Bronchial epithelial cell (primary cell): ENCODE results near the gene KRTAP1-3. TPM values are rescaled to one million over a fixed set of nuclear protein-coding genes. Genes with fewer than 3 reads are reported as not detected.
"Not testable (repeated sequence)": the region's sequence is repeated elsewhere in the genome, so short reads cannot be mapped to it uniquely, and the experiment has no call there.

Experiments
- DNase-seq: peaks from one replicate; pipeline ENCODE4 v3.0.0-alpha.2; 2010; ENCODE audit warnings: low read depth
- FAIRE-seq: peaks from 2 replicates; lab custom pipeline; 2011; peaks lifted over from hg19 to GRCh38; lab: Jason Lieb, UNC
- H3K27me3 ChIP-seq: 2 replicates; pipeline ENCODE4 v1.5.1; 2011; ENCODE audit warnings: low read length; ENCODE audit not compliant: control insufficient read depth, insufficient read depth
- H3K36me3 ChIP-seq: 2 replicates; pipeline ENCODE4 v1.5.1; 2011; ENCODE audit warnings: low read length; ENCODE audit not compliant: control insufficient read depth, insufficient read depth
- H3K4me3 ChIP-seq: 2 replicates; pipeline ENCODE4 v1.5.1; 2011; ENCODE audit warnings: mild to moderate bottlenecking, low read depth, low read length, control low read depth
- total RNA-seq: library from RNA; depleted of rRNA; stranded (reverse); fragments of >200 nt; gene quantifications from 2 replicates; pipeline ENCODE4 v1.2.1, GENCODE V29; 2014
- TF ChIP-seq, protein P1 (sequence below): IDR thresholded peaks from 2 replicates; pipeline ENCODE4 v1.5.1; 2011; ENCODE audit warnings: mild to moderate bottlenecking, moderate library complexity, low read length, control low read depth, inconsistent platforms; ENCODE audit not compliant: insufficient read depth, severe bottlenecking

The KRTAP1-3 gene, protein sequence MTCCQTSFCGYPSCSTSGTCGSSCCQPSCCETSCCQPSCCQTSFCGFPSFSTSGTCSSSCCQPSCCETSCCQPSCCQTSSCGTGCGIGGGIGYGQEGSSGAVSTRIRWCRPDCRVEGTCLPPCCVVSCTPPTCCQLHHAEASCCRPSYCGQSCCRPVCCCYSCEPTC
- not detected in 2 replicates for total RNA-seq

DNA sequence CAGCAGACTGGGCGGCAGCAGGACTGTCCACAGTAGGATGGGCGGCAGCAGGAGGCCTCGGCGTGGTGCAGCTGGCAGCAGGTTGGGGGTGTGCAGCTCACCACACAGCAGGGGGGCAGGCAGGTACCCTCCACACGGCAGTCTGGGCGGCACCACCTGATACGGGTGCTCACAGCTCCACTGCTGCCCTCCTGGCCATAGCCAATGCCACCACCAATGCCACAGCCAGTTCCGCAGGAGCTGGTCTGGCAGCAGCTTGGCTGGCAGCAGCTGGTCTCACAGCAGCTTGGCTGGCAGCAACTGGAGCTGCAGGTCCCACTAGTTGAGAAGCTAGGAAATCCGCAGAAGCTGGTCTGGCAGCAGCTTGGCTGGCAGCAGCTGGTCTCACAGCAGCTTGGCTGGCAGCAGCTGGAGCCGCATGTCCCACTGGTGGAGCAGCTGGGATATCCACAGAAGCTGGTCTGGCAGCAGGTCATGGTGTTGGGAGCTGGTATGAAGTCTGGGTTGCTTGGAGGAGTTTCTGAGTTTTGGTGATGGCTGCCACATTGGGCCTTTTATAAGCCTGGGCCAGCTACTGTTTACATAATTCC, at the start of gene KRTAP1-3:
TSS of gene KRTAP1-3 (minus strand) at position 529 of the 590 bp plus-strand sequence. CDS start at position 476, 53 bp downstream.
- H3K36me3 ChIP-seq, FAIRE-seq, DNase-seq, H3K27me3 ChIP-seq, H3K4me3 ChIP-seq: not testable (repeated sequence)

DNA sequence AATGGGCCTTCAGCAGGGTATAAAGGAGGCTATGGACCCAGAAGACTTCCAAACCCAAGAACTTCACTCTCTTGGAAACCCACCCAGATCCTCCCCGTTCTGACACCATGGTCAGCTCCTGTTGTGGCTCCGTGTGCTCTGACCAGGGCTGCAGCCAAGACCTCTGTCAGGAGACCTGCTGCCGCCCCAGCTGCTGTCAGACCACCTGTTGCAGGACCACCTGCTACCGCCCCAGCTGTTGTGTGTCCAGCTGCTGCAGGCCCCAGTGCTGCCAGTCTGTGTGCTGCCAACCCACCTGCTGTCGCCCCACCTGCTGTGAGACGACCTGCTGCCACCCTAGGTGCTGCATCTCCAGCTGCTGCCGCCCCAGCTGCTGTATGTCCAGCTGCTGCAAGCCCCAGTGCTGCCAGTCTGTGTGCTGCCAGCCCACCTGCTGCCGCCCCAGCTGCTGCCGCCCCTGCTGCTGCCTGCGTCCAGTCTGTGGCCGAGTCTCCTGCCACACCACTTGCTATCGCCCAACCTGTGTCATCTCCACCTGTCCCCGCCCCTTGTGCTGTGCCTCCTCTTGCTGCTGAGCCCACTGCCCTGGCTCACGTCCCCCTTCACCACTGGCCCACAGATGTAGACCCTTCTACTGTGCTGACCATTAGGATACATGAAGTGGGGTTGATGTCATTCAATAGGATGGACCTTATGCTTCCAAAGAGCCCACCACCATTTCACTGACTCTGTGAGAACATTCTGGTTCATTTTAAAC, 49.6 kb upstream of the KRTAP1-3 start, which contains the start of gene KRTAP4-7:
TSS of gene KRTAP4-7 (plus strand) at position 51 of the 757 bp plus-strand sequence. CDS start at position 108, 57 bp downstream.
- H3K4me3 ChIP-seq, FAIRE-seq, H3K36me3 ChIP-seq, H3K27me3 ChIP-seq, DNase-seq: not testable (repeated sequence)

DNA sequence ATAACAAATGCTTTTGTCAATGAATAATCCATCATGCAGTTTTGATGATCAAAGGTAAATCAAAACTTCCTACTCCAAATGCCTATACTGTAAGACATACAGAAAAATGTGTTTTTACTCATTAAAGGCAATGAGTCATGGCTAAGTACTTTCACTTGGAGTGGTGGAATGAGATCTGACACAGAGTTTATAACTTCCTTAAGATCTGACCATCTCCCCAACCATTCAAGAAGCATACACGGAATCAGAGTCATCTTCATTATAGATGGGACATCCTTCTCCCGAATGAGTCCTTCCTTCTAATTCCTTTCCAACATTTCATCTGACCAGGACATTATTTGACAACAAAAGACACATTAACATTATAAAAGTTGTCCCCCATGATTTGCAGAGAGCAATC, 48.8 kb upstream of the KRTAP1-3 start:
- not testable (repeated sequence) for H3K36me3 ChIP-seq, H3K4me3 ChIP-seq, H3K27me3 ChIP-seq
- DNase-seq (peak; percentile 25), FAIRE-seq (peak; percentile 77)

DNA sequence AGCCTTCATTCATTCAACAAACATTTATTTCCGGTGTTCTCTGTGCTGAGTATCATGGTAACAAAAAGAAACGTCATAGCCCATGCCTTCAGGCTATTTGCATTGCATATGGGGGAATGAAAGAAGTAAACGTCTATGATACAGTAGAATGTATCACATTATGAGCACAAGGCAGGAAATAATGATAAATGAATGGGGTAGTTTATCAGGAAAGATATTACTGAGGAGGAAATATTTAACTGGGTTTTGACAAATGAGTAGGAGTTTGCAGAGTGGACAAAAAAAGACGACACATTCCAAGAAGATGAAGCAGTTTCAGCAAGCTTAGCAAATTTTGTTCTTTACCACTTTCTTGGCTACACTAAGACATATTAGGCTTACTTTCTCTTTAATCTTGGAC, 48.0 kb upstream of the KRTAP1-3 start:
- H3K27me3 ChIP-seq = no peaks in the 10 kb centered on the region
- DNase-seq = peak; percentile 94
- H3K4me3 ChIP-seq = no peak overlapping the region
- no peak for FAIRE-seq
- H3K36me3 ChIP-seq = no peaks in the 10 kb centered on the region
- TF ChIP-seq, protein P1, sequence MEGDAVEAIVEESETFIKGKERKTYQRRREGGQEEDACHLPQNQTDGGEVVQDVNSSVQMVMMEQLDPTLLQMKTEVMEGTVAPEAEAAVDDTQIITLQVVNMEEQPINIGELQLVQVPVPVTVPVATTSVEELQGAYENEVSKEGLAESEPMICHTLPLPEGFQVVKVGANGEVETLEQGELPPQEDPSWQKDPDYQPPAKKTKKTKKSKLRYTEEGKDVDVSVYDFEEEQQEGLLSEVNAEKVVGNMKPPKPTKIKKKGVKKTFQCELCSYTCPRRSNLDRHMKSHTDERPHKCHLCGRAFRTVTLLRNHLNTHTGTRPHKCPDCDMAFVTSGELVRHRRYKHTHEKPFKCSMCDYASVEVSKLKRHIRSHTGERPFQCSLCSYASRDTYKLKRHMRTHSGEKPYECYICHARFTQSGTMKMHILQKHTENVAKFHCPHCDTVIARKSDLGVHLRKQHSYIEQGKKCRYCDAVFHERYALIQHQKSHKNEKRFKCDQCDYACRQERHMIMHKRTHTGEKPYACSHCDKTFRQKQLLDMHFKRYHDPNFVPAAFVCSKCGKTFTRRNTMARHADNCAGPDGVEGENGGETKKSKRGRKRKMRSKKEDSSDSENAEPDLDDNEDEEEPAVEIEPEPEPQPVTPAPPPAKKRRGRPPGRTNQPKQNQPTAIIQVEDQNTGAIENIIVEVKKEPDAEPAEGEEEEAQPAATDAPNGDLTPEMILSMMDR = no peak

DNA sequence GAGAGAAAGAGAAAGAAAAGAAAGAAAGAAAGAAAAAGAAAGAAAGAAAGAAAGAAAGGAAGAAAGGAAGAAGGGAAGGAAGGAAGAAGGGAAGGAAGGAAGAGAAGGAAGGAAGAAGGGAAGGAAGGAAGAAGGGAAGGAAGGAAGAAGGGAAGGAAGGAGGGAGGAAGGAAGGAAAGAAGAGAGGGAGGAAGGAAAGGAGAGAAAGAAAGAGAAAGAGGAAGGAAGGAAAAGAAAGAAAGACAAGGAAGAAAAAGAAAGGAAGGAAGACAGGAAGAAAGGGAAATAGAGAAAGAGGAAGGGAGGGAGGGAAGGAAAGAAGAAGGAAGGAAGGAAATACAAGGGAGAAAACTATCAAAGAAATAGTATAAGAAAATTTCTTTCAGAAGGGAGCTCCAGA, 42.1 kb upstream of the KRTAP1-3 start:
- TF ChIP-seq, protein P1 = no peak
- FAIRE-seq (no peak), DNase-seq (no peak)
- no peaks in the 10 kb centered on the region for H3K36me3 ChIP-seq
- H3K4me3 ChIP-seq = no peak overlapping the region
- H3K27me3 ChIP-seq = no peaks in the 10 kb centered on the region

DNA sequence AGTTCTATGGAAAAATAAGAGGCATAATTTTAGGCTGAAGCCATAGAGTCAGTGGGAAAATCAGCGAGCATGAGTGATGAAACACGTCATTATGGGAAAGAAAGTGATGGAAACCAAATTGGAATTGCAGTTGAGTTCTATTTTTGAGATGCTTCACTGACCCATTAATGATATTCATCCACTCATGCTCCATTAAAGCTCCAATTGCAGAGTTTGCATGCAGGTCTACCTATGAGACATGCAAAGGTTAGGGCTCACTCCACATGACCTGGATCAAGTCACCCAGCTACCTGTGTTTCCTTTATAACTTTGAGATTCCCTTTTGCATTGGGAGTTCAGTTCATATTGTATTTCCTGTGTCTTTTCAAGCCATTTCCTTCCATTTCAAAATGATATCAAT, 39.0 kb upstream of the KRTAP1-3 start:
- no peak for DNase-seq
- Histone ChIP-seq H3K27me3 (no peaks in the 10 kb centered on the region), H3K36me3 (no peaks in the 10 kb centered on the region), H3K4me3 (no peak overlapping the region)
- TF ChIP-seq, protein P1 = no peak
- peak; percentile 36 for FAIRE-seq

DNA sequence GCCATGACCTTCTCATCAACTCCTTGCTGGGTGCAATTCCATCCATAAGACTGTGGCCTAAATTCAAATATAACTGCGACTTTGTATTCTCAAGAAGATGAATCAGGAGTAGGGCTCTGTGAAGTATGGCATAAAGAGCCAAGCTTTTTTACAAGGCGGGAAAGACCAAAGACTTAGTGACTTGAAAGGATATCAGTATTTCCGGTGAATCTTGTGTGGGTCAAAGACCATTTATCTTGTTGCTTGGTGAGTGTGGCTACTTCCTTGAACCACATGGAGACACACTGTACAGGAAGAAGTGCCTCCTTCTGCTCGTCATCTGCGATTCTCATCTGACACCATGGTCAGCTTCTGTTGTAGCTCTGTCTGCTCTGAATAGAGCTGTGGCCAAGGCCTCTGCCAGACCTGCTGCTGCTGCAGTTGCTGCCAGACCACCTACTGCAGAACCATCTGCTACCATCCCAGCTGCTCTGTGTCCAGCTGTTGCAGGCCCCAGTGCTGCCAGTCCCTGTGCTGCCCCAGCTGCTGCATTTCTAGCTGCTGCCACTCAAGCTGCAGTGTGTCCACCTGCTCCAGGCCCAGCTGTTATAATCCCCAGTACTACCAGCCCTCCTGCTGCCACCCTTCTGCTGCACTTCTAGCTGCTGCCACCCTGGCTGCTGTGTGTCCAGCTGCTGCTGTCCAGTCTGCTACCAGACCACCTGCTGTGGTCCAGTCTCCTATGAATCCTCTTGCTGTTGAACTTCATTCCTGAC, 37.1 kb upstream of the KRTAP1-3 start:
- peak; percentile 50 for FAIRE-seq
- TF ChIP-seq, protein P1 = no peak

More for the DNA sequence above, 37.1 kb upstream of the KRTAP1-3 start:
- no peaks in the 10 kb centered on the region for H3K27me3 ChIP-seq
- no peaks in the 10 kb centered on the region for H3K36me3 ChIP-seq
- DNase-seq = no peak
- H3K4me3 ChIP-seq = no peak overlapping the region
